C4-2B (cell line): ENCODE data around the gene PDCL2.

Source experiments
- ZFX ChIP-seq: fragments of 450-650 bp; IDR thresholded peaks from 2 replicates; pipeline ENCODE4 v1.6.1; 2017
- TF ChIP-seq, protein P1 (sequence below): fragments of 450-650 bp; conservative IDR thresholded peaks from 2 replicates; pipeline ENCODE4 v1.5.1; 2017; ENCODE audit warnings: mild to moderate bottlenecking

DNA sequence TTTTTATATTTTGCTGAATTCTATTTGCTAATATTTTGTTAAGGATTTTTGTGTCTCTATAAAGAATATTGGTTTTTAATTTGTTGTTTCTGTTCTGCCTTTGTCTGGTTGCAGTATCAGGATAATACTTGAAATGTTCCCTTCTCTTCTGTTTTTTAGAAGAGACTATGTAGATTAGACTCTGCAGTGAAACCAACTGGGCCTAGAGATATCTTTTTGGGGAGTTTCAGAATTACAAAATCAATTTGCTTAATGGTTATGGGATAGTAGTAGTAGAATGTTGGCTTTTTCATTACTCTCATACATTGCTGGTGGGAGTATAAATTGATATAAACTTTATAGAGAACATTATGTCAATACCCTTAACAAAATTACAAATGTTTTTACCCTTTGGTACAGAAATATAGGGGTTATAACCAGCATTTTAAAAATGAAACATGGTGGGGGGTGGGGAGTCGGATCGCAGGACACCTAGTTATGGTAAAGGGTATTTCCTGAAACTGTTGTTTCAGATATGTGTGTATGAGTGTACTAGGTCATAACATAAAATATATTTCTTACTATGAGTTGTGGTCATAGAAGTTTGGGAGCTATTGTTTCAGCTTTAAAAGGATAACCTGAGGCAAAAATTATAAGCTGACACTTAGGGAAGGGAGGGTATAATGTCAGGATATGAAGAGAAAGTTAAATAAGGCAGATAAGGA lies 74.4 kb downstream of the PDCL2 start:
- TF ChIP-seq, protein P1, sequence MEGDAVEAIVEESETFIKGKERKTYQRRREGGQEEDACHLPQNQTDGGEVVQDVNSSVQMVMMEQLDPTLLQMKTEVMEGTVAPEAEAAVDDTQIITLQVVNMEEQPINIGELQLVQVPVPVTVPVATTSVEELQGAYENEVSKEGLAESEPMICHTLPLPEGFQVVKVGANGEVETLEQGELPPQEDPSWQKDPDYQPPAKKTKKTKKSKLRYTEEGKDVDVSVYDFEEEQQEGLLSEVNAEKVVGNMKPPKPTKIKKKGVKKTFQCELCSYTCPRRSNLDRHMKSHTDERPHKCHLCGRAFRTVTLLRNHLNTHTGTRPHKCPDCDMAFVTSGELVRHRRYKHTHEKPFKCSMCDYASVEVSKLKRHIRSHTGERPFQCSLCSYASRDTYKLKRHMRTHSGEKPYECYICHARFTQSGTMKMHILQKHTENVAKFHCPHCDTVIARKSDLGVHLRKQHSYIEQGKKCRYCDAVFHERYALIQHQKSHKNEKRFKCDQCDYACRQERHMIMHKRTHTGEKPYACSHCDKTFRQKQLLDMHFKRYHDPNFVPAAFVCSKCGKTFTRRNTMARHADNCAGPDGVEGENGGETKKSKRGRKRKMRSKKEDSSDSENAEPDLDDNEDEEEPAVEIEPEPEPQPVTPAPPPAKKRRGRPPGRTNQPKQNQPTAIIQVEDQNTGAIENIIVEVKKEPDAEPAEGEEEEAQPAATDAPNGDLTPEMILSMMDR = no peak
- TF ChIP-seq ZFX = no peak
